ENCODE data around the gene COPB1.

- TF ChIP-seq CTCF (IDR thresholded peaks at IDR 0.05) (no peak), POLR2A (IDR thresholded peaks at IDR 0.05) (no peak)
These were observed 63.7 kb downstream of the COPB1 start for GRCh38 chr11:14435717-14436512.
